Activated naive CD8-positive, alpha-beta T cell treated with anti-CD3 and anti-CD28 coated beads, Interleukin-2, amount 50 U/mL, for 16 hours (primary cell): Measurements from ENCODE around the gene PPP3CB.

Experiments
- DNase-seq: peaks from one replicate; pipeline ENCODE4 v3.0.0-alpha.2; 2020; ENCODE audit warnings: low read depth, low spot score

PPP3CB gene

DNA sequence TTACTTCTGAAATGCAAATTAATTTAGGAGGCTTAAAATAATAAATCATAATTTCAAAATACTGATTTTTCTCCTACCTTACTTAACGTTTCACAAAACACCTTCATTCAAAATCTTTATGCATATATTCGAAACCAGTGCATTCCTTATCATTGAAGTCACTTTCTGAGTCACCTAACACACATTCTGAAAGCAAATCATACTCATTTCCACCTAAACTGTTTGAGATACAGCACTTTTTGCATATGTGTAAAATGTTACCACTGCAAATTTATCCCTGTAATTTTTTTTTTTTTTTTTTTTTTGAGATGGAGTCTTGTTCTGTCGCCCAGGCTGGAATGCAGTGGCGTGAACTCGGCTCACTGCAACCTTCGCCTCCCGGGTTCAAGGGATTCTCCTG, 15.7 kb downstream of the PPP3CB start:
- DNase-seq, result no peak

DNA sequence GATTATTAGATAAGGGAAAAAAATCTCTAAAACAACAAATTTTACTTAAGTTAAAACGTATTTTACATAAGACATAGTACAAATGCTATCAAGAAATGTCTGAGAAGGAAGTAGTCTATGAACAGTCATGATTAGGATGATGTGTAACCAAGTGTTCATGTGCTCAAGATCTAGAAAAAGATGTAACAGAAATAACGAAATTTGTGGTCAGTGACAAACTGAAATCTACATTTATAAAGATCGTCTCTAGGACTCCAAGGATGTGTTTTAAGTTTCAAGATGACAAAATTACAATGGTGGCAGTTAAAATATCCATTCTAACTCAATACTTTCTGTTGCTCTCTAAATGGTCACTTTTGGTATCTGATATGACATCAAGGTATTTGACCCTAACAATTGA, 17.2 kb downstream of the PPP3CB start:
- DNase-seq, result no peak

- no peak for DNase-seq
Measured at GRCh38 chr10:73471226-73471625, 24.6 kb downstream of the PPP3CB start.

- no peak for DNase-seq
Measured at GRCh38 chr10:73469579-73469978, 26.2 kb downstream of the PPP3CB start.

GRCh38 chr10:73467206-73467605, 28.6 kb downstream of the PPP3CB start:
- no peak for DNase-seq

- DNase-seq, result no peak
Measured at GRCh38 chr10:73465978-73466726, 29.7 kb downstream of the PPP3CB start.

DNA sequence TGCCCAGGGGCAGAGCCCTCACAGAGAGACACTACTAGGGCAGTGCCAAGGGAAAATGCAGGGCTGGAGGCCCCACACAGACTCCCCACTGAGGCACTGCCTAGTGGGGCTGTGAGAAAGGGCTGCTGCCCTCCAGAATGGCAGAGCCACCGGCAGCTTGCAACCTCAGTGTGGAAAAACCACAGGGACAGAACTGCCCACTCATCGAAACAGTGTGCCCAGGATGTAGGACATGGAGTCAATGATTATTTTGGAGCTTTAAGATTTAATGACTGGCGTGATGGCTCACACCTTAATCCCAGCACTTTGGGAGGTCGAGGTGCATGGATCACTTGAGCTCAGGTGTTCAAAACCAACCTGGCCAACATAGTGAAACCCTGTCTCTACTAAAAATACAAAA, 34.9 kb downstream of the PPP3CB start:
- no peak for DNase-seq

DNA sequence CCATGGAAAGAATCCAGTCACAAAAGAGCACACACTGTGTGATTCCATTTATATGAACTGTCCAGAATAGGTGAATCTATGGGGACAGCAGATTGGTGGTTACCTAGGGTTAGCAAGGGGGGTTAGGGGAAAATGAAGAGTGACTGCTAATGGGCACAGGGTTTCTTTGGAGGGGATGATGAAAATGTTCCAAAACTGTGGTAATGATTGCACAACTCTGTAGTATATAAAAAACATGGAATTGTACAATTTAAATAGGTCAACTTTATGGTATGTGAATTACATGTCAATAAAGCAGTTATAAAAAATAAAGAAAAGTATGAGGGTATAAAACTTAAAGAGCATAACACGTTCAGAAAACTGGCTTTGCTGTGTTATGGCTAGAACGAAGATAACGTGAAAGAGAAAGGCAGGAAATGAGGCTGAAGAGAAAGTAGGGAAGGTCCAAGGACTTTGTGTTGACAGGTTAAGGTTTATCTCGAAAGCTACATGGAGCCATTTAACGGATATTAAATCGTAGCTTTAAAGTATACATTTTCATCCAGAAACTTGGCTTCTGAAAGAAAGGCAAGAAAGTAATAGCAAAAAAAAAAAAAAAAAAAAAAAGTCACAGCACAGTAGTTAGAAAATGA, 36.0 kb downstream of the PPP3CB start:
- no peak for DNase-seq

DNA sequence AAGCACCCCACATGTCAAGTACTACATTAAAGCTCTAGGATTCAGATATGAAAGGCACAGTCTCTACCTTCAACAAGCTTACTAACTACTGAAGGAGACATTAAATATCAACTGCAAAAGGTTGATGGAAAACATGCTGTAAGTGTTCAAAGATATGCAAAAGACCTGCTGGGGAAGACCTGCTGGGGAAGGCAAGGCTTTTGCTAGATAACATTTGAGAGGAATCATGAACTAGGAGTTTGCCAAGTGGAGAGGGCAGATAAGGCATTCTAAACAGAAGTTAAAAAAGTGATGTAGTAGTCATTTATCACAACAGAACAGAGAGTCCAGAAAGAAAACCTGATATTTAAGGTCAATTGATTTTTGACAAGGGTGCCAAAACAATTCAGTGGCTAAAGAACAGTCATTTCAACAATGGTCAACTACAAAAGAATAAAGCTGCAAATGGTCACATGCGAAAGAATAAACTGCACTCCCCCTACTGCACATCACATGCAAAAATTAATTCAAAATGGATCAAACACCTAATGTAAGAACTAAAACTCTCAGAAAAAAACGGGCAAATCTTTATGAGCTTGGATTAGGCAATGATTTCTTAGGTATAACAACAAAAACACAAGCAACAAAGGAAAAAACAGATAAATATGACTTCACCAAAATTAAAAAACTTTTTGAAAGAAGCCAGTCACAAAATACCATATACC, 39.5 kb downstream of the PPP3CB start:
- DNase-seq, result no peak

GRCh38 chr10:73449113-73449512, 46.7 kb downstream of the PPP3CB start:
- no peak for DNase-seq

DNA sequence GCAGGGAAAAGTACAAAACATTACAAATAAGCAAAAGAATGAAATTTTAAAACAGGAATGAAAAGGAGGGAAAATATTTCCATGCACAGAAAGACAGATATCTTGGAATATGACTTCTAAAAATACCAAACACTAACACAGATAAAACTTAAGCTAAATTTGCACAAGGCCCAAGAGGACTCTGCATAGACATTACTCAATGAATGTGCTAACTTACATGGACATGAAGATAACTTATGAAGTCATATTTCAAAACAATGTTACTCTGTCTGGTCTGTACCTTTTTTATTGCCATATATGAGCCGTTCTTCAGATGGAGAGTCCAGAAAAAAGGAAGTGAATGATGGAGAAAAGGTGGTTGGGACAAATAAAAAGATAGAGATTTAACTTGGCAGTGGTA, 47.4 kb downstream of the PPP3CB start:
- no peak for DNase-seq

DNA sequence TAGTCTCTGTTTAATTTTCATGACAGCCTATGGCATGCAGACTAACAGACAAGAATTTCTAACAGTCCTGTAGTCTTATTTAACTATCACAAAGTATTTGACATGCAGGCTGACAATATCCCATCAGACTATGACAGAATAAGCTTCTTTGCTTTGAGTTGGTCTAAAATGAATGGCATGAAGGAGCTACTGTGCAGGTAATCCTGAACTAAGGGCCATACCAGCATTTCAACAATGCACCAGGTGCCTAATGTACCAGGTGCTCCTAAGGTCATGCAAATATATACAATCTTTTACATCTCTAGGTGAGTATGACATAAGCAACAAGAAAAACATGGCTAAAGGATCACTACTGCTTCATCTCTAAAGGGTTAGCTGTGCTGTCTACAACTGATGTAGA, 48.9 kb downstream of the PPP3CB start:
- DNase-seq, result no peak

DNA sequence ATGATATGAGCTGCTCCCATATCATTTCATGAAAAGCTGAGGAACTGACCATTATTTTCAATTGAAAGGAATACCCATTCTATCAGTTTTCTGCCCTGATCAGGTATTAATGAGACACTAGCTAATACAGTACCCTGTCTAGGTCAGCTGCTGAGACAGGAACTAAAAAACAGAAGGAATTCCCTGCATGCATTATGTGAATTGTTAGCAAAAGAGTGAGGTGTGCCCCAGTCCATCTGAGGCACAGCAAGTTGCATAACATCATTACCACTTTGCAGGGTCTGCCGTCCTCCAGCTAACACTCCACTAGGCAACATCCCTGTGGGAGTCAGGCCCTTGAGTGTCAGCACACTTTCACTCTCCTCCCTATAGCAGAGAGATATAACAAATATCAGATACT, 51.4 kb downstream of the PPP3CB start:
- no peak for DNase-seq

GRCh38 chr10:73439605-73440312, 56.1 kb downstream of the PPP3CB start:
- DNase-seq, result no peak

- no peak for DNase-seq
Measured at GRCh38 chr10:73439055-73439454, 56.8 kb downstream of the PPP3CB start.

DNA sequence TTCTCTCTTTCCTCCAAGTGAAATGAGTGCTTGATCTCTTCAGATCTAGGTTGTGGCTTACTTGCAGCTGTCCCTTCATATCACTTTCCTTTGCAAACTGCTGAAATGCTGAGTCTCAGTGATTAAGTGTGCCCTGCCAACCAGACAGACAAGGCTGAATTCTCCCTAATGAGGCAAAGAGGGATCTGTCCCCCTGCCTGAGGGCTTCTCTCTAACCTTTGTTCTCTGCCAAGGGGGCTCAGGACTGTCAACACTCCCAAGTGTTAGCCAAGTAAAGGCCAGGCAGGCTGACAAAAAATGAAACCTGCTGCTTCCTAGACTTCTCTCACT, 62.3 kb downstream of the PPP3CB start, which contains the start of gene MSS51:
Gene MSS51, minus strand, starts transcription at position 24 of the 330 bp plus-strand sequence. CDS start 5,277 bp downstream, outside the sequence.
- no peak for DNase-seq

GRCh38 chr10:73432646-73433537, 62.9 kb downstream of the PPP3CB start:
- DNase-seq, result no peak

GRCh38 chr10:73426318-73426717, 69.5 kb downstream of the PPP3CB start:
- DNase-seq, result no peak

DNA sequence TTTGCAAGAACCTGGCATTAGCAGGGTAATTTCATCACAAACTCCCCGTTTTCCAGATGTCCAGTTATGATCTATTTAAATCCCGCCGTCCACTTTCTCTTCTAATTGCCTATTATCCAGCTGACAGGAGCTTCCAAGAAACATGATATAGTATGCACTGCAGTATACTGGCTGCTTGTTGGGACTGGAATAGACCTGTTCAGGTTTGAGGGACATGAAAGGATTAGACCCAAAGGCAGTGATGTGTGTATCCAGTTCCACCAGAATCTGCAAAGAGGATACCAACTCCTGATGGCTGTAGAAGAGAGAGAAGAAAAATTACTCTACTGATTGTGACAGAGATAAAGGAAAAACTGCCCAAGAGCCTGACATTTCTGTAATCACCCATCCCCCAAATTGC, 71.3 kb downstream of the PPP3CB start:
- no peak for DNase-seq

- DNase-seq, result no peak
Measured at GRCh38 chr10:73423309-73423708, 72.5 kb downstream of the PPP3CB start.

DNA sequence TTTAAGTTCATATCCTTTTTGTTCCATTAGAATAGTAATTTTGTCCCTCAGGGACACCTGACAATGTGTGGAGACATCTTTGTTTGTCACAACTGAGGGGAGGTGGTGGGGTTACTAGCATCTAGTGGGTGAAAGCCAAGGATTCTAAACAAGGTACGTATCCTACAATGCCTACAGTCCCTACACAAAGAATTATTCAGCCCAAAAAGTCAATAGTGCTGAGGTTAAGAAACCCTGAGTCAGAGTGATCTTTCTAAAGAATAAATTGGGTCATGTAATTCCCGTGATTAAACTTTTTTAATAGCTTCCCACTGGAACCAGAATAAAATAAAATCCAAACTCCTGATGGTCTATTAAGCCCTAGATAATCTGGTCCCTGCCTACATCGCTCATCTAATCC, 79.3 kb downstream of the PPP3CB start:
- DNase-seq, result no peak
